Small intestine (tissue), 7 donors: ENCODE data around the gene KIF2C. TPM values are rescaled to one million over a fixed set of nuclear protein-coding genes. Genes with fewer than 3 reads are reported as not detected.

ENCODE experiments used
- DNase-seq, 2 donors: peaks; one replicate each; pipeline versions ENCODE4 v3.0.0 to v3.0.0-alpha.2; 2013
- FAIRE-seq: peaks from 2 replicates; lab custom pipeline; 2012; peaks lifted over from hg19 to GRCh38; lab: Jason Lieb, UNC
- H3K27ac ChIP-seq, 3 donors: one replicate each; pipeline ENCODE4 v1.5.1; 2013; ENCODE audit warnings: low read length in 2 of 3, mild to moderate bottlenecking in 2 of 3, control low read depth in 1 of 3, inconsistent platforms in 1 of 3, low read depth in 1 of 3, moderate library complexity in 1 of 3
- H3K27me3 ChIP-seq, 3 donors: one replicate each; pipeline ENCODE4 v1.6.1; 2013; ENCODE audit warnings: low read length in 3 of 3, inconsistent platforms in 1 of 3; ENCODE audit not compliant: control insufficient read depth in 3 of 3, insufficient read depth in 3 of 3
- H3K36me3 ChIP-seq, 3 donors: one replicate each; pipeline ENCODE4 v1.6.1; 2013; ENCODE audit warnings: low read length in 3 of 3, inconsistent platforms in 1 of 3, low read depth in 1 of 3, mild to moderate bottlenecking in 1 of 3, moderate library complexity in 1 of 3; ENCODE audit not compliant: control insufficient read depth in 3 of 3, insufficient read depth in 2 of 3
- H3K4me1 ChIP-seq, 3 donors: one replicate each; pipeline ENCODE4 v1.6.1; 2013; ENCODE audit warnings: low read length in 2 of 3, inconsistent platforms in 1 of 3, low read depth in 1 of 3, mild to moderate bottlenecking in 1 of 3, moderate library complexity in 1 of 3; ENCODE audit not compliant: control insufficient read depth in 3 of 3, insufficient read depth in 2 of 3
- H3K4me3 ChIP-seq, 3 donors: one replicate each; pipeline ENCODE4 v1.5.1; 2013; ENCODE audit warnings: low read length in 3 of 3, control low read depth in 1 of 3, inconsistent platforms in 1 of 3, low read depth in 1 of 3, mild to moderate bottlenecking in 1 of 3, moderate library complexity in 1 of 3
- H3K9me3 ChIP-seq, 2 donors: one replicate each; pipeline ENCODE4 v1.6.1; 2013; ENCODE audit warnings: low read depth in 1 of 2, low read length in 1 of 2; ENCODE audit not compliant: control insufficient read depth in 2 of 2, insufficient read depth in 1 of 2
- WGBS, 3 donors: extraction: QIAGEN DNeasy Blood & Tissue Kit; methylation state at CpG; one replicate each; pipeline ENCODE4 v1.1.7; 2013; 5-methylcytosine and 5-hydroxymethylcytosine counted together
- polyA plus RNA-seq, 4 donors: library from polyadenylated mRNA; stranded (reverse) in 3 of 4; unstranded in 1 of 4; fragments of 200-250 nt in 3 of 4; fragments of 120-200 nt in 1 of 4; gene quantifications; one replicate each; pipeline versions ENCODE4 v1.2.1 to v1.2.3, GENCODE V29; 2013
- donor health status: healthy with polysubstance abuse.
- donor health status: control.
- donor health status: control.
- donor health status: Bipolar disorder and iron deficiency.
- donor health status: healthy.

The KIF2C gene
- polyA plus RNA-seq, 4 donors: 1.1 to 17.7 (median 6.5) TPM

- DNase-seq (no peak), FAIRE-seq (no peak)
- WGBS, 3 donors: 62 to 78% (median 67%) methylated on average over 13 of the region's 13 CpGs
- H3K4me3 ChIP-seq: peak overlapping the region in 2 of 3 donors; percentile 9 to 22
- H3K36me3 ChIP-seq: peaks cover 2 to 51% (median 8%) of the 10 kb centered on the region in 3 donors
- H3K27ac ChIP-seq: peak overlapping the region in 1 of 3 donors; percentile 58
- H3K9me3 ChIP-seq: no peaks in the 10 kb centered on the region
- peaks cover 2 to 33% (median 5%) of the 10 kb centered on the region in 3 donors for H3K4me1 ChIP-seq
- no peaks in the 10 kb centered on the region for H3K27me3 ChIP-seq
Observed at GRCh38 chr1:44801491-44802305, 62.1 kb downstream of the KIF2C start.

- FAIRE-seq: no peak
- DNase-seq: no peak
- Histone ChIP-seq H3K36me3 (peaks cover 2 to 59% (median 8%) of the 10 kb centered on the region in 3 donors), H3K4me3 (no peak overlapping the region), H3K27ac (peak overlapping the region in 1 of 3 donors; percentile 58), H3K27me3 (no peaks in the 10 kb centered on the region), H3K4me1 (peaks cover 4 to 41% (median 10%) of the 10 kb centered on the region in 3 donors), H3K9me3 (no peaks in the 10 kb centered on the region)
- 84 to 90% (median 89%) methylated on average over 13 of the region's 13 CpGs for WGBS, 3 donors
Observed at GRCh38 chr1:44802306-44803061, 62.8 kb downstream of the KIF2C start.

GRCh38 chr1:44803062-44803311, 63.4 kb downstream of the KIF2C start:
- H3K27ac ChIP-seq: peak overlapping the region in 1 of 3 donors; percentile 31
- 92 to 96% (median 93%) methylated on average over 9 of the region's 9 CpGs for WGBS, 3 donors
- H3K9me3 ChIP-seq: no peaks in the 10 kb centered on the region
- no peaks in the 10 kb centered on the region for H3K27me3 ChIP-seq
- no peak for FAIRE-seq
- no peak overlapping the region for H3K4me3 ChIP-seq
- no peak for DNase-seq
- peaks cover 2 to 60% (median 8%) of the 10 kb centered on the region in 3 donors for H3K36me3 ChIP-seq
- H3K4me1 ChIP-seq: peaks cover 4 to 46% (median 12%) of the 10 kb centered on the region in 3 donors

GRCh38 chr1:44803312-44804095, 63.9 kb downstream of the KIF2C start:
- H3K27me3 ChIP-seq: no peaks in the 10 kb centered on the region
- H3K36me3 ChIP-seq: peaks cover 2 to 60% (median 8%) of the 10 kb centered on the region in 3 donors
- H3K4me3 ChIP-seq: no peak overlapping the region
- no peaks in the 10 kb centered on the region for H3K9me3 ChIP-seq
- H3K4me1 ChIP-seq: peaks cover 10 to 51% (median 16%) of the 10 kb centered on the region in 3 donors
- no peak for DNase-seq
- 86 to 92% (median 89%) methylated on average over 13 of the region's 13 CpGs for WGBS, 3 donors
- H3K27ac ChIP-seq: peak overlapping the region in 1 of 3 donors; percentile 49
- no peak for FAIRE-seq

- H3K4me3 ChIP-seq: no peak overlapping the region
- DNase-seq (no peak), FAIRE-seq (no peak)
- peaks cover 27 to 63% (median 28%) of the 10 kb centered on the region in 3 donors for H3K4me1 ChIP-seq
- no peaks in the 10 kb centered on the region for H3K9me3 ChIP-seq
- H3K36me3 ChIP-seq: peaks cover 2 to 70% (median 8%) of the 10 kb centered on the region in 3 donors
- 94 to 96% (median 94%) methylated on average over 19 to 20 of the region's 20 CpGs for WGBS, 3 donors
- H3K27ac ChIP-seq: peak overlapping the region in 1 of 3 donors; percentile 20
- H3K27me3 ChIP-seq: no peaks in the 10 kb centered on the region
Observed at GRCh38 chr1:44805311-44806024, 65.8 kb downstream of the KIF2C start.

- Histone ChIP-seq H3K27ac (peak overlapping the region; percentile 88 to 99 (median 98)), H3K9me3 (no peaks in the 10 kb centered on the region), H3K4me1 (peaks cover 27 to 58% (median 28%) of the 10 kb centered on the region in 3 donors), H3K36me3 (peaks cover 2 to 73% (median 8%) of the 10 kb centered on the region in 3 donors), H3K4me3 (no peak overlapping the region), H3K27me3 (no peaks in the 10 kb centered on the region)
- DNase-seq: no peak
- WGBS, 3 donors: 95 to 97% (median 95%) methylated on average over 57 to 70 of the region's 70 CpGs
- FAIRE-seq: no peak
Observed at GRCh38 chr1:44806025-44806703, 66.5 kb downstream of the KIF2C start.

- peaks cover 27 to 57% (median 28%) of the 10 kb centered on the region in 3 donors for H3K4me1 ChIP-seq
- no peaks in the 10 kb centered on the region for H3K27me3 ChIP-seq
- no peak for DNase-seq
- 58 to 63% (median 61%) methylated on average over 7 of the region's 7 CpGs for WGBS, 3 donors
- no peaks in the 10 kb centered on the region for H3K9me3 ChIP-seq
- peaks cover 2 to 71% (median 8%) of the 10 kb centered on the region in 3 donors for H3K36me3 ChIP-seq
- H3K27ac ChIP-seq: peak within 1 kb of the TSS; percentile 88 to 99 (median 98)
- H3K4me3 ChIP-seq: no peak within 1 kb of the TSS
- no peak for FAIRE-seq
Observed at GRCh38 chr1:44806704-44807363, 67.2 kb downstream of the KIF2C start, which contains the start of gene DYNLT4. TSS of gene DYNLT4 (minus strand) at chr1:44807351. CDS start at chr1:44806668, 683 bp downstream.
